CD4-positive, alpha-beta T cell treated with Interleukin-1 beta for 1 hour (primary cell): ENCODE data around the gene DDX39A.
A peak's percentile ranks its signal among the peaks of the same experiment; 100 is the strongest.

Experiments
- DNase-seq, 2 donors: peaks; one replicate each; pipeline ENCODE4 v3.0.0-alpha.2; 2020 to 2022

The DDX39A gene

DNA sequence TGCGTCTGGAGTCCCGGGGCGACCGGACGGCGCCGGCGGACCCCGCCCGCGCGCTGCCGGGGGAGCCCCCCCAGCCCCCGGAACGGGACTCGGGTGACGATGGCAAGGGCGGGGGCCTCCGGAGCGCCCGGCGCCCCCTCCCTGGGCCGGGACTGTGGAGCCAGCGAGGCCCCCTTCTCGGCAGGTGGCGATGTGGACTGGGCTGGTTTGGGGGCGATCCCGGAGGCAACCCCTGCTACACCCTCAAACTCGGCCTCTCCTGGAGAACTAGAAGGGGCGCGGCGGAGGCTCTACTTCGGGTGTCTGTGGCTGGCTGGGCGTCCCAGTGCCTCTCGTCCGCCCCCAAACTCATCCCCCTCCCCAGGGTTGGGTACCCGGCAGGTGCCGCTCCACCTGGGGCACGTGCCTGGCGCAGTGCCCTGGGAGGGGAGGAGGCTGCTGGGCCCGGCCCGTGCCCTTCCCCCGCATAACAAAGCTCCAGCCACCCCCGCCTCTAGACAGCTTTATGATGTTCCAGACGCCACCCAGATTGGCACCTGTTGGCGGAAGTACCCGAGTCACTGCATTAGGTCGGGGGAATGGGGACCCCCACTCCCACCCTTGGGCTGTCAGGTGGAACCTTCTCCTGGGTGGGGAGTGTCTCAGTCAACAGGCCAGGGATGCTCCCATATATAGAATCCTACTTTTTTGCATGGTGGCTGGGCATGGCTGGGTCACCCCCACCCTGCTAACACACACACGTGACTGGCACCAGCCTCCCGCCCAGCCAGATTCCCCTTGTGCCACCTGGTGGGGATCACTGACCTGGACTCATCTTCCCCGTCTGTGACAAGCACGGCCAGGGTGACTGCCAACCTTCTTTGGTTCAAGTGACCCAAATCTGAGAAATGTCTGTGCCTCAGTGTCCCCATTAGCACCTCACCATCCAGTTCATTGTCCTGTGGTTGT, 14.7 kb upstream of the DDX39A start:
- peak; percentile 55 to 57 for DNase-seq

DNA sequence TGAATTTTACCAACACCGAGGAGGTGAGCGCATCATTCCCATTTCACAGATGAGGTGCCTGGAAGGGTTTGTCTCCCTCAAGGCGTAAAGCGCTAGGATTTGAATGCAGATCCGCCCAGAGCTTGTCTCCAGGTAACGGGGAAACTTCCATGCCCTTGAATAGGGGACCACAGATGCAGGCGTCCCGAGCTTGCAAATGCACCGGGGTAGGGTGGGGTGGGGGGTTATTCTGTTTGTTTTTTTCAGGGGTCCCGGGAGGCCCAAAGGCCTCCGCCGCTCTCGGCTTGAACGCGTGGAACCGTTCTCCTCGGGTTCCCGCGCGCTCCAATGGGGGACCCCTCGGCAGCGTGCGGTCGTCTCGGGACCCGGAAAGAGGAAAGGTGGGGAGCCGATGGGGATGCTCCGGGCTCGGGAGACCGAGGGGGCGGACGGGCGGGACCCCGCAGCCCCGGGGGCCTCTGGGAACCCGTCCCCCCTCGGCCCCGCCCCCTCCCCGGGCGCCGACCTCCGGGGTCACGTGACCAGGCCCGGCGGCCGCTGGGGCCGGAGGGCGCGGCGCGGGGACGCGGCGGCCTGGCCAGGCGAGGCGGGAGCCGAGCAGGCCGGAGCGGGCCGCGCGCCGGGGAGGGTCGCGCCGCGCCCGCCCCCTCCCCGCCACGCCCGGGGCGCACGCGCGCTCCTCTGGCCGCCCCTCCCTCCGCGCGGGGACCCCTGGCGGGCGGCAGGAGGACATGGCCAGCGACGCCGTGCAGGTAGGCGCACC, 13.8 kb upstream of the DDX39A start, which contains the start of gene PKN1:
TSS of gene PKN1 (plus strand) at position 516 of the 763 bp plus-strand sequence. CDS start at position 732, 216 bp downstream.
- DNase-seq = peak; percentile 50 to 52

DNA sequence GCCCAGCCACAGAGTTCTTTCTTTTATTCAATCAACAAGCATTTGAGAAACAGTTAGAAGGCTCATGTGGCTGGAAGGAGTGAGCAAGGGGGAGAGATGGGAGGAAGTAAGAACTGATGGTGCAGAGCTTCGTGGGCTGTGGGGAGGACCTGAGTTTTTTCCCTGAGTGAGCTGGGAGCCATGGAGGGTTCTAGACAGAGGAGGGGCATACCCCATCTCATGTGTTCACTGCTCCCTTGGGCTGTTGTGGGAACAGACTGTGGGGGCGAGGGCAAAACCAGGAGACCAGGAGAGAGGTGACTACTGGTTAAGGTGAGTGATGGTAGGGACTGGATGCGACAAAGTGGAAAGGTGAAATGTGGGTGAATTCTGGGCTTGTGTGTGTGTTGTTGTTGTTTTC, 11.6 kb upstream of the DDX39A start:
- DNase-seq = no peak

DNA sequence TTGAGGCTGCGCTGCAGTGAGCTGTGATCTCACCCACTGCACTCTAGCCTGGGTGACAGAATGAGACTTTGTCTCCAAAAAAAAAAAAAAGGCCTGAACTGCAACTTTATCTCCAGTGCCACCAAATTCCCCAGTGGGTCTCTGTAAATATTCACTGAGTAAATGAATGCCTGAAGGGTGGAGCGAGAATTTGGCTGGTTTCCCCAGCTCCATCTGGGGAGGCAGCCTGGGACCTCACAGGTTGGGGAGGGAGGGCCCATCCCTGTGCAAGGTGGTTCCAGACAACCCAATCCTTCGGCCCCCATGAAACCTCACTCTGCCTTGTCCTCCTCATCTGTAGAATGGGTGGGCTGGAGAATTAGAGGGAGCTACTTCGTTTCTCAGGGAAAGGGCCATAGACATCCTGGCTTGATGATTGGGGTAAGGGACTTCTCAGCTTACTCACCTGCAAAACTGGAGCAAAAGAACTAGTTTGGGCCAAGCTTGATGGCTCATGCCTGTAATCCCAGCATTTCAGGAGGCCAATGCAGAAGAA, 9.8 kb upstream of the DDX39A start:
- no peak for DNase-seq

DNA sequence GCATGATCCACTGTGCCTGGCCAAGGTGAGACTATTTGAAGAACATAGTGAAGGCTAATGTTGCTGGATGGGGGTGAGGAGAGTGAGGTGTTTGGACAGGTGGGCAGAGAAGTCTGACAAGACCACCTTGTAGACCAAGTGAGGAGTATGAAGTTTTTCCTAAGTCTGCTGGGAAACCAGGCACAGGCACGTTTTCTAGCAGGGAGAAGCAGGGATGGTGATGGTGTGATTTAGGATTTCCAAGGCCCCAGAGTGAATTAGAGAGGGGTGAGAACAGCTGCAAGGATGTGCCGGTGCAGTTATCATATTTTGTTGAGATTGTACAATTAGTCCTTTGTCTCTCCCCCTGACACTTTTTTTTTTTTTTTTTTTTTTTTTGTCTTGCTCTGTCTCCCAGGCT, 8.3 kb upstream of the DDX39A start:
- no peak for DNase-seq

DNA sequence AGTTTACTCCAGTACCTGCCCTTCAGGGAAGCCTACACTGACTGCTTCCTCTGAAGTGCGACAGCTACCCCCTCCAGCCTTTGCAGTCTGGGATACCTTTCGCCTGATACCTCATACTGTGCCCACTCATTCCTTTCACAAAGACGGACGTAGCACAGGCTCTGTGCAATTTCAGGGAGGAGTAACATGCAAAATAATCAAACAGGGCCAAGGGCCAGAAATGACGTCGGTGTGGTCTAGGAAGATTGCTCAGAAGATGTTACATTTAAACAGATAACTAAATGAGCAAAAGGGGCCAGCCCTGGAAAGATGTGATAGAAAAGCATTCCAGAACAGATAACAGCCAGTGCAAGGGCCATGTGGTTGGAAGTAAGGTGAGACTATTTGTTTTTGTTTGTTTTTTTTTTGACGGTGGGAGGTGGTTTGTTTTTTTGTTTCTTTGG, 6.6 kb upstream of the DDX39A start:
- DNase-seq = no peak

DNA sequence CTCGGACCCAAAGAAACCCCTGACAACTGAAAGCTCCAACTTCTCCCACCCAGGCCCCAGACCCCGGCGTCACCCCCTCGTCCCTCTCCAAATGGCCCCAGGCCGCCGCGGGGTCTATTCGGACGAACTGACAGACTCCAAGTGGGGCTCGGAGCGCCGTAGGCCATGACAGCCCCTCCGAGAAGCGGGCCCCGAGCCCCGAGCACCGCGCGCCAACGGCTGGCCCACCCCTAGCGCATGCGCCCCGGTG, 360 bp downstream of the DDX39A start:
- DNase-seq = no peak

DNA sequence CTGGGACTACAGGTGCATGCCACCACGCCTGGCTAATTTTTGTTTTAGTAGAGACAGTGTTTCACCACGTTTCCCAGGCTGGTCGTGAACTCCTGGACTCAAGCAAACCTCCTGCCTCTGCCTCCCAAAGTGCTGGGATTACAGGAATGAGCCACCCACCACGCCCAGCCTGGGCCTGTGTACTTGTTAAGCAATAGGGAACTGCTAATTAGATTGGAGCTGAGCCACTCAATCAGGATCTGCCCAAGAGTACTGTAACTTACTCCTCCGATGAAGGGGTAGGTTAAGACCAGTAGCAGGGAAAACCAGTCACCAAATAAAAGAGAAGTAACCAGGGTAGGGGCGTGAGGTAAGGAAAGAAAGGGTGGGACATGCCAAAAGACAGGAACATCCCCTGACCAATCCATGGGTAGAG, 2.3 kb downstream of the DDX39A start:
- DNase-seq = peak; percentile 27 to 36

DNA sequence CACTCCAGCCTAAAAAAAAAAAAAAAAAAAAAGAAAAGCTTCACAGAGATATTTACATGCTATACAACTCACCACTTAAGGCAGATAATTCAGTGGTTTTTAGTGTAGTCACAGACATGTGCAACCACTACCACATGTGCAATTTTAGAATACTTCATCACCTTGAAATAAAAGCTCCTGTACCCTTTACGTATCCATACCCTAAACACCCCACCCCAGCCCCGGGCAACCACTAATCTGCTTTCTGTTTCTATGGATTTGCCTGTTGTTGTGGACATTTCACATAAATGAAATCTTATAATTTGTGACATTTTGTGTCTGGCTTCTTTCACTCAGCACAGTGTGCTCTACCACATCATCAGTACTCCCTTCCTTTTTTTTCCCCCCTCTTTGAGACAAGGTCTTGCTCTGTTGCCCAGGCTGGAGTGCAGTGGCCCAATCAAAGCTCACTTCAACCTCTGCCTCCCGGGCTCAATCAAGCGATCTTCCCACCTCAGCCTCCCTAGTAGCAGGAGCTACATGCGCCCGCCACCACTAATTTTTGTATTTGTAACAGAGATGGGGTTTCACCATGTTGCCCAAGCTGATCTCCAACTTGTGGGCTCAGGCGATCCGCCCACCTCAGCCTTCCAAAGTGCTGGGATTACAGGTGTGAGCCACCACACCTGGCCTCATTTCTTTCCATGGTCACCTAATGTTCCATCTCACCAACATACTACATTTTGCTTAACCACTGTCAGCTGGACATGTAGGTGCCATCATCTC, 4.0 kb downstream of the DDX39A start:
- peak; percentile 38 to 42 for DNase-seq

DNA sequence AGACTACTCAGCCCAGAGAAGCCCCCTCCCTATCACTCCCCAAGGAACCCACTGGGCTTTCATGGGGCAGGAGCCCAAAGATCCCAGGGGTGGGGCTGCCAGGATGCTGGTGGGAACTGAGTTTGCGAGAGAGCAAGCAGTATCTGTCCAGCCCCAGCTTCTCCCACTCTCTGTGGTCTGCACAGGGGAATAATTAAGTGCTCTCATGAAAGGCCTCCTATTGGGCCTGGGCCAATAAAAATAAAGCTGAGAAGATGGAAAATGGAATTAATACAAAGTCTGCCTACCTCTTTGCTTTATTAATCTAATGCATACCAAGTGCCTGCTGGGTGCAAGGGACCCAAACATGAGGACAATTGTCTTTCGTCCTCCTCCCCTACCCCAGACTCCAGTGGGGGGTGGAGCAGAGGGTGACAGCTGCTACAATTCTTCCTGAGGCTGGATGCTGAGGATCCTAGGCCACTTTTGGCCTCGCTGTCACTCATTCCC, 5.4 kb downstream of the DDX39A start:
- peak; percentile 21 to 43 for DNase-seq

DNA sequence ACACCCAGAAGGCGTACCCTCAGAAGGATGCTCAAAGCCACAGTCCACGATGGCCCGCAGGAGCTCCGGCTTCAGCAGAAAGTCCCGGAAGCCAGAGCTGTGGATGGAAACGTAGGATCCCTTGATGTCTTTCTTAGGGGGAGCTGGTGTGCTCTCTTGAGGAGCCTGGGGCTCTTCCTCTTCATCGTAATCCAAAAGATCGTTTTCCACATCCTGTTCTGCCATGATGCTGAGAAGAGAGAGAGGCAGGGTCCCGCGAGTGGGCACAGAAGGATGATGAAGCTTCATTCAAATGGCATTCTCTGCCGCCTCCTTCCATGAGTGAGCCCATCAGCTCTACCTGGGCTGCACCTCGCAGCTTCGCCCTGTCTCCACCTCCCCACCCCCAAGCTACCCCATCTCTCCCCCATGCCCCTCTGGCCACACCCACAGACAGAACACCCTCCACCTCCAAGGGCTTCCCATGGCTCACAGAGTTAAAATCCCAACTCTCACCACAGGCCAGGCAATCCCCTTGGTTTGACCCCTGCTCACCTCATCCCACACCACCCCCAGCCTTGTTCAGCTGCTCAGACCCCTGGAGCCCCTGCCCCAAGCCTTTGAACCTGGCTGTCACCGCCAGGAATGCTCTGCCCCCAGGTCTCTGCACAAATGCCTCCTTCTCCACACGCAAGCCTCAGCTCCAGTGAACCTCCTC, 6.0 kb downstream of the DDX39A start:
- peak; percentile 43 to 48 for DNase-seq

DNA sequence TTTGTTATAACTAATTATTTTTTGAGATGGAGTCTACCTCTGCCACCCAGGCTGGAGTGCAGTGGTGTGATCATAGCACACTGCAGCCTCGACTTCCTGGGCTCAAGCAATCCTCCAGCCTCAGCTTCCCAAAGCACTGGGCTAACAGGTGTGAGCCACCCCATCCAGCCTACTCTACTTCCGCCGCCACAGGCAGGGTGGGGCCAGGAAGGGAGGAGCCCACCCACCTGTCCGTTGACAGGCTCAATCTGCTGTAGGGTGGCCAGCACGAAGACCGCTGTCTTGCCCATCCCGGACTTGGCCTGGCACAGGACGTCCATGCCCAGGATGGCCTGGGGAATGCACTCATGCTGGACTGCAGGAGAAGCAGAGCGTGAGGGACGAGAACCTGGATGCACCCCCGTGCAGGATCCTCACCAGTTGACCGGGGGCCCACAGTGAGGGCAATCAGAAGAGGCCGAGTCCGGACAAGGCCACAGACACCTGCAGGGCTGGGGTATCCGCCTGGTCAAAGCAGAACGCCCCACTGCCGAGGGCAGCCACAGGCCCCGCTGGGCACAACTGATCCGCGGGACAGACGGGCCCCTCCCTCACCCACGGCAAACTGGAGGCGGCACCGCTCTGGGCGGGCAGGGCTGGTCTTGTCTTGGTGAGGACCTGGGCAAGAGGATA, 6.7 kb downstream of the DDX39A start:
- DNase-seq = peak; percentile 46 to 51

DNA sequence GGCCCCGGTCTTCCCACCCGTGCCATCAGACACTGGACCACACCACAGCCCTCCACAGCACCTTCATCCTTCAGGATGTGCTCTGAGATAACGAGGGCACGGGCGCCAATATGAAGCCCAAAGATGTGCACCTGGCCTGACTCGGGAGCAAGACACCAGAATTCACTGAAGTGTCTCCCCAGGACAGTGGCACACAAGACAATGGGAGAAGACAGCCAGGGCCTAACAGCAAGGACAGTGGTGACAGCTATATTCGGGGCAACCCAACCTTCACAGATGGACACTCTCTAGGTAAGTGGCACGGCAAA, 7.2 kb downstream of the DDX39A start:
- DNase-seq = peak in 1 of 2 donors; percentile 41

DNA sequence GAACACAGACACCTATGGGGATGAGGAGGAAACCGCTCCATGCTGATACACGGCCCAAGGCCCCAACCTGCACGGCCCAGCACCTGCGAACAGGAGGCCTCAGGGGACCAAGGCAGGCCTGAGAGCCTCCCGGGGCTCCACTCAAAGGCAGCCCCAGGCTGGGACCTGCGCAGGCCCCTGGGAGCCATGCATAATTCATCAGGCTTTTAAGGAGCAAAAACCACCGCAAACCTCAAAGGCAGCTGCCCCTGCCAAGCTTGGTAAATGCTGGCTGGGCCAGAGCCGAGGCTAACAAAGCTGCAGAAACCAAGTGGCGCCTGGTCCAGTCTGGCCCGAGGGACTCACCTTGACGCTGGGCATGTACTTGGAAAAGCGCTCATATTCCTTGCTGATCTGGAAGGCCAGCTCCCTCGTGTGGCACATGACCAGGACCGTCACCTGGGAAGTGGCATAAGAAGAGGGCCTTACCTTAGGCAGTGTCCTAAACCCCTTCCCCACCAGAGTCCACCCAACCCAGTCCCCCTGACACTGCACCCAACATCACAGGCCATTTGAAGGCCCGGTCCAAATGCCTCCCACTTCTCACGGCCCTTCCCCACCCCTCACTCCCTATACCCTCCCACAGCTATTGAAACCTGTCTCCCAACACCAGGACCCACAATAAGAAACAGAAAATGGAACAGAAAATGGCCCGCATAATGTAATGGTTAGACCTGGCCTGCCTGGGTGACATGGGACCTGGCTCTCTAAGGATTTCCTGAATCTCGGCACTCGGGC, 7.8 kb downstream of the DDX39A start:
- peak; percentile 46 to 47 for DNase-seq

DNA sequence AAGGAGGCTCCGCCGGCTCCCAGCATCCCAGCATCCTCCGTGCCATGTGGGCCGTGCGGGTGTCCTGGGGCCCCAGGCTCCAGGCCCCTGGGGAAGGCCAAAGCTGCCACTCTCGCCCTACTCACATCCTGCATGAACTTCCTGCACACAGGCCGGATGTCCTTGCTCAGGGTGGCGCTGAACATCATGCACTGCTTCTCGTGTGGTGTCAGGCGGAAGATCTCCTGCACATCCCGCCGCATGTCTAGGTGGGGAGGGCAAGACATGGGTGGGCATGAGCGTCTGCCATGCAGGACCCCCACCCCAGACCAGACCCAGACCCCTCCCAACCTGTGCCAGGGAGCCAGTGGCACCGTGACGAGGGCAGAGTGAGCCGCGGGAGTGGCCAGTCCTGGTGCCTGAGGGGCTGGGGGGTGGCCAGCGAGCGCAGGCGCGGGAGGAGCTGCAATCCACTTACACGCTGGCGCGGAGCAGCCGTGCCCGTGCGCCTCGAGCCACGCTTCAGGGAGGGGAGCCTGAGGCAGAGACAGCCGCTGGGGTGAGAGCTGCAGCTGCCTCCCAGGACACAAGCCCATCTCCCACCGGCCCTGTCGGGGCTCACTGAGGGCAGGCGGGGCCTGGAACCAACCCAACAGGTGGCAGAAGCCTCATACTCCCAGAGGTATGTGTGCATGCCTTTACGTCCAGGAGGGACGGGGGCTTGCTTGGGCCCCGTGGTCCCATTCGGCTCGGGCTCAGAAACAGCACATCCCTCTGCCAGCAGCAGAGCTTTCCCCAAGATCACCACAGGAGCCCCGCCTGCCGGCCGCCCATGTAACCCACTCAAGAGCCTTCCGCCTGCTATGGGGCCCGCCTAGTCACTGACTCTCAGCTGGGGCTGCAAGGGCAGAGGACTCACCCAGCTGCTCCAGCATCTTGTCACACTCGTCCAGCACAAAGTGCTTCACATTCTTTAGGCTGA, 8.8 kb downstream of the DDX39A start:
- peak; percentile 73 to 79 for DNase-seq

DNA sequence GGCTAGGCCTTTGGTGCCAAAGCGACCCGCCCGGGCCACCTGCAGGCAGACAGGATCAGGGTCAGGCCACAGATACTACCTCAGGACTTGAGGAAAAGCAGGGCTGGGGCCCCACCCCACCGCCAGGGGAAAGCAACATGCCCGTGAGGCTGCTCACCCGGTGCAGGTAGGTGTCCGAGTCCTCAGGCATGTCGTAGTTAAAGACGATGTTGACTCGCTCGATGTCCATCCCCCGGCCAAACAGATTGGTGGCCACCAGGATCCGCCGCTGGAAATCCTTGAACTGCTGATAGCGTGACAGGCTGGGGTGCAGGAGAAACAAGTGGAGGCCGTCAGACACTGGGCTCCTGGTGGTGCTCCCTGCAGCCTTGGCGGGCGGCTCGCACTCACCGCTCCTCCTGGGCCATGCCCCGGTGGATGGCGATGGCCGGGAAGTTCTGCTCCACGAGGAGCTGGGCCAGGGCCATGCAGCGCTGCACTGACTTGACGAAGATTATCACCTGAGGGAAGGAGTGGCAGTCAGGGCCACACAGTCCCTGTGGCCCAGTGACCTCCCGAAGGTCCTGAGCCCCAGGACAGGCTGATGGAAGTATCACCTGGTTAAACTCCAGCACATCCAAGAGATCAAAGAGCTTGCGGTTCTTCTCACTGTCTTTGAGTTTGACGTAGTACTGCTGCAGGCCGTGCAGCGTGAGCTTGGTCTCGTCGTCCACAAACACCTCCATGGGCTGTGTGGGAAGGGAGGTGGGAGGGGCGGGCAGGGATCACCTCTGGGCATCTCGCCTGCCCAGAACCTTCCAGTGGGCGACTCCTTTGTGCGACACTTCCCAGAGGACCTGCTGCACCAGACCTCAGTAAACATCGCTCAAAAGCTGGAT, 9.8 kb downstream of the DDX39A start:
- peak; percentile 66 to 70 for DNase-seq

DNA sequence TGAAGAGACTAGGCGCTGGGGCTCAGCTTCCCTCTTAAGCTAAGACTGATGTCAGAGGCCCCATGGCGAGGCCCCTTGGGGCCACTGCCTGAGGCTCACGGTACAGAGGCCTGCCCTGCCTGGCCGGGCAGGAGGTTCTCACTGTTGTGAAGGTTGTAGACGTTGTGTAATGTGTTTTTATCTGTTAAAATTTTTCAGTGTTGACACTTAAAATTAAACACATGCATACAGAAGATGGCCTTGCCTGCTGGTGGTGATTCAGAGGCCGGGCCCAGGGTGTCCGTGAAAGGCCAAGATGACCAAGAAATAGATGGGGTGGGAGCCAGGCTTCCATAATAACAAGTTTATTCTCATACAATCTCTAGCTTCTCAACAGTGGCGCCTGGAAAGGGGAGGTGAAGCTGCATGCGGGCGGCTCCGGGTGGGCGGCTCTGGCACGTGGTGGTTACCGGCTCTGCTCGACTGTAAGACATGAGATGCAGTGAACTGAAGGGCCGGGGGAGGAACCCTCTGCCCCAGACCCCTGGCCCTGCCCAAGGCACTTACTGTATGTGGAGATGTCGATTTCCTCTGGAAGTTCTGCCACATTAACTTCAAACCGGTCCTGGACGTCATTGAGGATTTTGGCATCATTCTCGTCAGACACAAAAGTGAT, 10.5 kb downstream of the DDX39A start:
- peak; percentile 58 to 61 for DNase-seq
